HG02840 (cell line): ENCODE data around the gene SMCO4.
"Not testable (repeated sequence)": the region's sequence is repeated elsewhere in the genome, so short reads cannot be mapped to it uniquely, and the experiment has no call there.

Experiments
- ATAC-seq: cut with Tn5 transposase; IDR thresholded peaks from one replicate; pipeline ENCODE4 v1.9.1; 2021; ENCODE audit warnings: mild to moderate bottlenecking, moderate library complexity, moderate number of reproducible peaks; ENCODE audit not compliant: unreplicated experiment, low FRiP score

Gene SMCO4

GRCh38 chr11:93481279-93481678, 61.9 kb downstream of the SMCO4 start:
- ATAC-seq: no peak

- ATAC-seq: no peak
Observed at GRCh38 chr11:93480756-93481155, 62.4 kb downstream of the SMCO4 start.

- no peak for ATAC-seq
Observed at GRCh38 chr11:93480256-93480655, 62.9 kb downstream of the SMCO4 start.

GRCh38 chr11:93478841-93479240, 64.3 kb downstream of the SMCO4 start:
- no peak for ATAC-seq

GRCh38 chr11:93477684-93478234, 65.4 kb downstream of the SMCO4 start:
- ATAC-seq: no peak

- no peak for ATAC-seq
Observed at GRCh38 chr11:93476796-93477195, 66.4 kb downstream of the SMCO4 start.

- ATAC-seq: no peak
Observed at GRCh38 chr11:93474123-93474522, 69.1 kb downstream of the SMCO4 start.

GRCh38 chr11:93468290-93468689, 74.9 kb downstream of the SMCO4 start:
- no peak for ATAC-seq

- no peak for ATAC-seq
Observed at GRCh38 chr11:93467054-93467453, 76.1 kb downstream of the SMCO4 start.

GRCh38 chr11:93464927-93465540, 78.2 kb downstream of the SMCO4 start:
- ATAC-seq: no peak

GRCh38 chr11:93463666-93464065, 79.5 kb downstream of the SMCO4 start:
- ATAC-seq: not testable (repeated sequence)

- no peak for ATAC-seq
Observed at GRCh38 chr11:93458286-93458685, 84.9 kb downstream of the SMCO4 start.

GRCh38 chr11:93444617-93445073, 98.5 kb downstream of the SMCO4 start:
- no peak for ATAC-seq

- ATAC-seq: not testable (repeated sequence)
Observed at GRCh38 chr11:93443232-93443631, 100.0 kb downstream of the SMCO4 start.

GRCh38 chr11:93432247-93432646, 110.9 kb downstream of the SMCO4 start:
- no peak for ATAC-seq
